Astrocyte (in vitro differentiated cells and primary cell): Measurements from ENCODE around the gene TH.

Experiments
- EZH2 ChIP-seq: IDR thresholded peaks from 2 replicates; pipeline ENCODE4 v1.6.1; 2012; ENCODE audit warnings: mild to moderate bottlenecking, low read length, inconsistent platforms; ENCODE audit not compliant: insufficient read depth
- TF ChIP-seq, protein P1 (sequence below): IDR thresholded peaks from 2 replicates; pipeline ENCODE4 v1.5.1; 2011; ENCODE audit warnings: low read depth, mild to moderate bottlenecking, inconsistent platforms, low read length, moderate library complexity; ENCODE audit not compliant: insufficient read depth

DNA sequence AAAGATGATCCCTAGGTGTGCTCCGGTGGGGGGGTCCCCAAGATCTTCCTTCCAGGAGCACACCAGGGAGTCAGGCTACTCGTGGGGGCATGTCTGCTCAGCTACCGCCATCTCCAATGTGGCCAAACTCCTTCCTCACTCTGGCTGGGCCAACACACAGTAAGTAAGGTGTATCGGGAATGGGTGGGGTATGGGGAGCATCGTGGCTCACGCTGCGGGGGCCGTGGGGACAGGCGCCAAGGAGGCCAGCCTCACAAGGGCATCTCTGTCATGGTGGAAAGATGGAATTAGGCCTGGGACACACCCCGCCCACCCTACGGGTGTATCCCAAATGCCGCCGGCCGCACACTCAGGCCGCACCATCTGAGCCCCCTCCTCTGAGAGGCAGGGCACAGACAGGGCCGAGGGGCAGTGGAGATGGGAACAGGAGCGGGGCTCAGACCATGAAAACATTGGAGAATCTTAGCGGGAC lies 40.7 kb downstream of the TH start:
- TF ChIP-seq, protein P1, sequence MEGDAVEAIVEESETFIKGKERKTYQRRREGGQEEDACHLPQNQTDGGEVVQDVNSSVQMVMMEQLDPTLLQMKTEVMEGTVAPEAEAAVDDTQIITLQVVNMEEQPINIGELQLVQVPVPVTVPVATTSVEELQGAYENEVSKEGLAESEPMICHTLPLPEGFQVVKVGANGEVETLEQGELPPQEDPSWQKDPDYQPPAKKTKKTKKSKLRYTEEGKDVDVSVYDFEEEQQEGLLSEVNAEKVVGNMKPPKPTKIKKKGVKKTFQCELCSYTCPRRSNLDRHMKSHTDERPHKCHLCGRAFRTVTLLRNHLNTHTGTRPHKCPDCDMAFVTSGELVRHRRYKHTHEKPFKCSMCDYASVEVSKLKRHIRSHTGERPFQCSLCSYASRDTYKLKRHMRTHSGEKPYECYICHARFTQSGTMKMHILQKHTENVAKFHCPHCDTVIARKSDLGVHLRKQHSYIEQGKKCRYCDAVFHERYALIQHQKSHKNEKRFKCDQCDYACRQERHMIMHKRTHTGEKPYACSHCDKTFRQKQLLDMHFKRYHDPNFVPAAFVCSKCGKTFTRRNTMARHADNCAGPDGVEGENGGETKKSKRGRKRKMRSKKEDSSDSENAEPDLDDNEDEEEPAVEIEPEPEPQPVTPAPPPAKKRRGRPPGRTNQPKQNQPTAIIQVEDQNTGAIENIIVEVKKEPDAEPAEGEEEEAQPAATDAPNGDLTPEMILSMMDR = no peak
- no peak for TF ChIP-seq EZH2
